Stimulated activated naive CD4-positive, alpha-beta T cell treated with Interleukin-2 at 50 U/mL for 16 hours (primary cell): ENCODE results near the gene IRAK2.
"Not testable (repeated sequence)": the region's sequence is repeated elsewhere in the genome, so short reads cannot be mapped to it uniquely, and the experiment has no call there.

Source experiments
- DNase-seq: peaks from one replicate; lab custom pipeline; 2025; lab: John Stamatoyannopoulos, UW

IRAK2 gene

GRCh38 chr3:10164546-10165393, at the start of gene IRAK2:
TSS of gene IRAK2 (plus strand) at chr3:10164919. CDS start at chr3:10164955, 36 bp downstream.
- peak; percentile 60 for DNase-seq

GRCh38 chr3:10115326-10116137, 49.2 kb upstream of the IRAK2 start, which contains the start of gene BRK1:
TSS of gene BRK1 (plus strand) at chr3:10115675. CDS start at chr3:10115702, 27 bp downstream.
- DNase-seq: peak; percentile 93

- DNase-seq: no peak
These were observed 48.6 kb upstream of the IRAK2 start for GRCh38 chr3:10116138-10116460.

- no peak for DNase-seq
These were observed 47.8 kb upstream of the IRAK2 start for GRCh38 chr3:10116928-10117327.

- no peak for DNase-seq
These were observed 45.3 kb upstream of the IRAK2 start for GRCh38 chr3:10119376-10119775.

- DNase-seq: no peak
These were observed 43.7 kb upstream of the IRAK2 start for GRCh38 chr3:10121064-10121463.

GRCh38 chr3:10122724-10123123, 42.0 kb upstream of the IRAK2 start:
- DNase-seq: no peak

GRCh38 chr3:10135872-10136271, 28.8 kb upstream of the IRAK2 start:
- not testable (repeated sequence) for DNase-seq

GRCh38 chr3:10136426-10137005, 28.2 kb upstream of the IRAK2 start:
- DNase-seq: no peak

- DNase-seq: no peak
These were observed 27.5 kb upstream of the IRAK2 start for GRCh38 chr3:10137178-10137577.

GRCh38 chr3:10140996-10141546, 23.6 kb upstream of the IRAK2 start:
- DNase-seq: no peak

GRCh38 chr3:10142707-10143560, 21.8 kb upstream of the IRAK2 start:
- DNase-seq: no peak

- DNase-seq: no peak
These were observed 19.0 kb upstream of the IRAK2 start for GRCh38 chr3:10145685-10146084.

GRCh38 chr3:10149226-10149625, 15.5 kb upstream of the IRAK2 start:
- DNase-seq: no peak

GRCh38 chr3:10150987-10151386, 13.7 kb upstream of the IRAK2 start:
- no peak for DNase-seq

GRCh38 chr3:10154335-10155122, 10.2 kb upstream of the IRAK2 start:
- DNase-seq: no peak

GRCh38 chr3:10155123-10155472, 9.6 kb upstream of the IRAK2 start:
- DNase-seq: no peak

- DNase-seq: no peak
These were observed 9.1 kb upstream of the IRAK2 start for GRCh38 chr3:10155658-10156057.

GRCh38 chr3:10157031-10157430, 7.7 kb upstream of the IRAK2 start:
- no peak for DNase-seq

GRCh38 chr3:10158555-10158954, 6.2 kb upstream of the IRAK2 start:
- not testable (repeated sequence) for DNase-seq

- DNase-seq: no peak
These were observed 4.4 kb upstream of the IRAK2 start for GRCh38 chr3:10160346-10160745.
